Fibroblast of villous mesenchyme (primary cell): ENCODE results near the gene DOK6. TPM values are rescaled to one million over a fixed set of nuclear protein-coding genes. Genes with fewer than 3 reads are reported as not detected.

Source experiments
- DNase-seq: peaks from one replicate; pipeline ENCODE4 v3.0.0-alpha.2; 2010; ENCODE audit warnings: low read depth
- H3K4me3 ChIP-seq: 2 replicates; pipeline ENCODE4 v1.5.1; 2011; ENCODE audit warnings: low read depth, mild to moderate bottlenecking, low read length
- CTCF ChIP-seq: IDR thresholded peaks from 2 replicates; pipeline ENCODE4 v1.5.1; 2012; ENCODE audit warnings: low read depth, mild to moderate bottlenecking, low read length; ENCODE audit not compliant: insufficient read depth
- total RNA-seq: library from RNA; depleted of rRNA; stranded (reverse); fragments of >200 nt; gene quantifications from 2 replicates; pipeline ENCODE4 v1.2.3, GENCODE V29; 2012

DOK6 gene
- total RNA-seq, 1 donor, result 6.9 TPM

- no peak for TF ChIP-seq CTCF
- no peak overlapping the region for H3K4me3 ChIP-seq
- peak; percentile 5 for DNase-seq
Observed at GRCh38 chr18:69528435-69528834, 127.7 kb downstream of the DOK6 start.

- no peak for DNase-seq
- no peak overlapping the region for H3K4me3 ChIP-seq
- TF ChIP-seq CTCF, result no peak
Observed at GRCh38 chr18:69529151-69529550, 128.5 kb downstream of the DOK6 start.

GRCh38 chr18:69531973-69532372 lies 131.3 kb downstream of the DOK6 start:
- DNase-seq, result no peak
- H3K4me3 ChIP-seq, result no peak overlapping the region
- TF ChIP-seq CTCF, result no peak

- TF ChIP-seq CTCF, result no peak
- no peak overlapping the region for H3K4me3 ChIP-seq
- DNase-seq, result no peak
Observed at GRCh38 chr18:69537183-69537582, 136.5 kb downstream of the DOK6 start.

GRCh38 chr18:69538849-69539248 lies 138.2 kb downstream of the DOK6 start:
- peak; percentile 1 for DNase-seq
- TF ChIP-seq CTCF, result no peak
- H3K4me3 ChIP-seq, result no peak overlapping the region

GRCh38 chr18:69539404-69539803 lies 138.7 kb downstream of the DOK6 start:
- H3K4me3 ChIP-seq, result no peak overlapping the region
- no peak for TF ChIP-seq CTCF
- no peak for DNase-seq

GRCh38 chr18:69556228-69556627 lies 155.5 kb downstream of the DOK6 start:
- TF ChIP-seq CTCF, result no peak
- no peak overlapping the region for H3K4me3 ChIP-seq

More at GRCh38 chr18:69556228-69556627, 155.5 kb downstream of the DOK6 start:
- no peak for DNase-seq
